Left renal pelvis (tissue), 4 donors: ENCODE results near the gene SH3PXD2A. TPM values are rescaled to one million over a fixed set of nuclear protein-coding genes. Genes with fewer than 3 reads are reported as not detected.
"Not testable (repeated sequence)": the region's sequence is repeated elsewhere in the genome, so short reads cannot be mapped to it uniquely, and the experiment has no call there.

Experiments used
- DNase-seq, 4 donors: peaks; one replicate each; pipeline ENCODE4 v3.0.0-alpha.2; 2013; ENCODE audit warnings: low read depth in 4 of 4, low spot score in 3 of 4
- polyA plus RNA-seq, 4 donors: library from polyadenylated mRNA; unstranded; fragments of 120-200 nt; gene quantifications; one replicate each; pipeline ENCODE4 v1.2.1, GENCODE V29; 2013; ENCODE audit not compliant: insufficient read length in 4 of 4

The SH3PXD2A gene
- polyA plus RNA-seq, 4 donors, result 29.1 to 105 (median 31.7) TPM

- DNase-seq, result no peak
Observed at GRCh38 chr10:103618575-103619423, 236.6 kb downstream of the SH3PXD2A start.

- no peak for DNase-seq
Observed at GRCh38 chr10:103617602-103618385, 237.6 kb downstream of the SH3PXD2A start.

GRCh38 chr10:103616705-103617601, 238.4 kb downstream of the SH3PXD2A start:
- no peak for DNase-seq

- no peak for DNase-seq
Observed at GRCh38 chr10:103614306-103615158, 240.8 kb downstream of the SH3PXD2A start.

GRCh38 chr10:103613616-103614015, 241.8 kb downstream of the SH3PXD2A start:
- no peak for DNase-seq

- DNase-seq, result no peak
Observed at GRCh38 chr10:103612462-103613365, 242.7 kb downstream of the SH3PXD2A start.

GRCh38 chr10:103610921-103611511, 244.4 kb downstream of the SH3PXD2A start:
- DNase-seq, result no peak

- no peak for DNase-seq
Observed at GRCh38 chr10:103610083-103610472, 245.3 kb downstream of the SH3PXD2A start.

- DNase-seq, result no peak
Observed at GRCh38 chr10:103609231-103610082, 245.9 kb downstream of the SH3PXD2A start.

GRCh38 chr10:103608056-103608455, 247.3 kb downstream of the SH3PXD2A start:
- not testable (repeated sequence) for DNase-seq

GRCh38 chr10:103607051-103607450, 248.3 kb downstream of the SH3PXD2A start:
- DNase-seq, result not testable (repeated sequence)

- not testable (repeated sequence) for DNase-seq
Observed at GRCh38 chr10:103606097-103606438, 249.3 kb downstream of the SH3PXD2A start.

- DNase-seq, result no peak
Observed at GRCh38 chr10:103605359-103606096, 249.8 kb downstream of the SH3PXD2A start.

- no peak for DNase-seq
Observed at GRCh38 chr10:103603382-103603781, 252.0 kb downstream of the SH3PXD2A start.

GRCh38 chr10:103602852-103603155, 252.6 kb downstream of the SH3PXD2A start:
- no peak for DNase-seq

- DNase-seq, result no peak
Observed at GRCh38 chr10:103602028-103602851, 253.1 kb downstream of the SH3PXD2A start.
